Heart right ventricle (tissue), 16 donors: ENCODE results near the gene CFAP99. TPM values are rescaled to one million over a fixed set of nuclear protein-coding genes. Genes with fewer than 3 reads are reported as not detected.

Experiments
- ATAC-seq, 8 donors: fragments of 200-7000 bp; cut with Tn5 transposase; one replicate each; pipeline ENCODE4 v1.9.1; 2020; ENCODE audit warnings: mild to moderate bottlenecking in 8 of 8, moderate library complexity in 8 of 8, moderate number of reproducible peaks in 1 of 8
- DNase-seq, 2 donors: peaks; one replicate each; pipeline ENCODE4 v3.0.0-alpha.2; 2020
- H3K27ac ChIP-seq, 10 donors: fragments of 200-600 bp; sonication (generic) in 2 of 10; one replicate each; pipeline versions ENCODE4 v1.5.0 to v1.8.0; 2020 to 2022; ENCODE audit warnings: mild to moderate bottlenecking in 3 of 10
- H3K27me3 ChIP-seq, 7 donors: fragments of 200-600 bp; one replicate each; pipeline ENCODE4 v1.8.0; 2021 to 2022; ENCODE audit warnings: mild to moderate bottlenecking in 2 of 7
- H3K36me3 ChIP-seq, 9 donors: fragments of 200-600 bp; sonication (generic) in 1 of 9; one replicate each; pipeline versions ENCODE4 v1.5.0 to v1.8.0; 2020 to 2022; ENCODE audit warnings: mild to moderate bottlenecking in 2 of 9
- H3K4me1 ChIP-seq, 9 donors: fragments of 200-600 bp; sonication (generic) in 1 of 9; one replicate each; pipeline versions ENCODE4 v1.5.0 to v1.8.0; 2020 to 2022; ENCODE audit warnings: mild to moderate bottlenecking in 4 of 9
- H3K4me3 ChIP-seq, 10 donors: fragments of 200-600 bp; sonication (generic) in 2 of 10; one replicate each; pipeline versions ENCODE4 v1.5.0 to v1.8.0; 2020 to 2022; ENCODE audit warnings: mild to moderate bottlenecking in 7 of 10, moderate library complexity in 2 of 10
- H3K9me3 ChIP-seq, 11 donors: fragments of 200-600 bp in 10 of 11; sonication (generic) in 2 of 11; one replicate each; pipeline versions ENCODE4 v1.5.0 to v1.8.0; 2013 to 2022; ENCODE audit warnings: mild to moderate bottlenecking in 2 of 11, control low read depth in 1 of 11, moderate library complexity in 1 of 11
- WGBS, 2 donors: extraction: QIAGEN DNeasy Blood & Tissue Kit; methylation state at CpG; one replicate each; pipeline ENCODE4 v1.1.7; 2013; ENCODE audit warnings: inconsistent platforms in 1 of 2; 5-methylcytosine and 5-hydroxymethylcytosine counted together
- intact Hi-C, 10 donors: fragments of 100-400 bp; cut with DNase I; formaldehyde crosslinking; loops; one replicate each; pipeline versions ENCODE4 v1.11.1 to v1.14.2; 2022
- polyA plus RNA-seq, 2 donors: library from polyadenylated mRNA; stranded (reverse); fragments of 200-250 nt; gene quantifications; one replicate each; pipeline ENCODE4 v1.2.3, GENCODE V29; 2013
- total RNA-seq, 10 donors: library from RNA; stranded (reverse); fragmentation: NEBNext Ultra II Directional in 3 of 10; extraction: Animal tissue kit (Norgen Biotek cat#: 25700) in 3 of 10; gene quantifications; one replicate each; pipeline versions ENCODE4 v1.2.1 to v1.2.4, GENCODE V29; 2021 to 2023
- TF ChIP-seq, protein P1 (sequence below), 9 donors: fragments of 200-600 bp; sonication (generic) in 2 of 9; IDR thresholded peaks; one replicate each; pipeline versions ENCODE4 v1.5.0 to v1.8.0; 2021 to 2022; ENCODE audit warnings: antibody characterized with exemption in 9 of 9, mild to moderate bottlenecking in 5 of 9, moderate library complexity in 1 of 9
- donor health status: Arrhythmogenic right ventricular cardiomyopathy.
- donor health status: ischemic (EF 13 %, LVEDD 7.1; RV severe dilation, severe dysfunction).
- donor health status: healthy with polysubstance abuse.
- donor health status: DM: no; HTN: yes; CAD: no.
- donor health status: DM: no; HTN: no; CAD: no.
- donor health status: ischemic (EF 25% LVEDD 6.9; RV normal size, moderate dysfunction).
- donor health status: ischemic (EF 25% LVEDD 5.7; RV mildly dilated, moderate dysfunction).
- donor health status: healthy.
- donor health status: DM: yes; HTN: yes; CAD: no.
- donor health status: Ischemic cardiomyopathy.
- donor health status: ischemic (EF 35%, LVEDD 5.7; RV mildly dilated, moderate dysfunction).
- donor health status: nonischemic (EF 11% LVEDD 7.7; RV severe dilation, severe dysfunction).
- donor health status: DM: yes; HTN: yes; CAD: no.
- donor health status: PGD.
- donor health status: ischemic (EF 29% LVEDD 5.4; RV normal size, mild dysfunction).
- donor health status: nonischemic (EF 23%, LVEDD 6.1; RV moderate dilation, normal function).

Gene CFAP99
- total and polyA plus RNA-seq, 12 donors = not detected

DNA sequence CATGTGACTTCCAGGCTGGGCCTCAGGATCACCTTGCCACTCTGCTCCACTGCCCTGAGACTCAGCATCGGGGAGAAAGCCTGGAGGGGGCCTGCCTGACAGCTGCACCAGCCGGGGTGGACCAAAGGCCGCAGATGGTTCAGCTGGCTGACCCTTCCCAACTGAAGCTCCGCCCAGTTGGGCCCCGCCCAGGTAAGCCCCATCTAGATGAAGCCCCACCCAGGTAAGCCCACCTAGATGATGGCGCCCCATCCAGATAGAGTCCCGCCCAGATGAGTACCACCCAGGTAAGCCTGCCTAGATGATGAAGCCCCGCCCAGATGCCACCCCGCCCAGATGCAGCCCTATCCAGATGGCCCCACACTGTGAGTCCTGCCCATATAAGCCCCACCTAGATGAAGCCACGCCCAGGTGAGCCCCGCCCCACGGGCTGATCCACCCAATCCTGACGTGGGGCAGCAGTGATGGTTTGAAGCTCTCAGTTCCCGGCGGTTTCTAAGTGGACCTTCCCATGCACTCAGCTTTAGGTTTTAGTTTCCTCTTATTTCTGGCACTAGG, 10.3 kb upstream of the CFAP99 start:
- Histone ChIP-seq H3K9me3 (no peaks in the 10 kb centered on the region), H3K27me3 (no peaks in the 10 kb centered on the region), H3K4me1 (peaks cover 11 to 26% (median 14%) of the 10 kb centered on the region in 9 donors), H3K27ac (no peak overlapping the region), H3K36me3 (no peaks in the 10 kb centered on the region), H3K4me3 (no peak overlapping the region)
- DNase-seq (no peak), ATAC-seq (no peak)
- intact Hi-C loops = loop anchor here in 1 of 10 donors (10.0 kb wide), 1 partner anchor 134 kb away; no protein-coding TSS in a partner anchor
- TF ChIP-seq, protein P1, sequence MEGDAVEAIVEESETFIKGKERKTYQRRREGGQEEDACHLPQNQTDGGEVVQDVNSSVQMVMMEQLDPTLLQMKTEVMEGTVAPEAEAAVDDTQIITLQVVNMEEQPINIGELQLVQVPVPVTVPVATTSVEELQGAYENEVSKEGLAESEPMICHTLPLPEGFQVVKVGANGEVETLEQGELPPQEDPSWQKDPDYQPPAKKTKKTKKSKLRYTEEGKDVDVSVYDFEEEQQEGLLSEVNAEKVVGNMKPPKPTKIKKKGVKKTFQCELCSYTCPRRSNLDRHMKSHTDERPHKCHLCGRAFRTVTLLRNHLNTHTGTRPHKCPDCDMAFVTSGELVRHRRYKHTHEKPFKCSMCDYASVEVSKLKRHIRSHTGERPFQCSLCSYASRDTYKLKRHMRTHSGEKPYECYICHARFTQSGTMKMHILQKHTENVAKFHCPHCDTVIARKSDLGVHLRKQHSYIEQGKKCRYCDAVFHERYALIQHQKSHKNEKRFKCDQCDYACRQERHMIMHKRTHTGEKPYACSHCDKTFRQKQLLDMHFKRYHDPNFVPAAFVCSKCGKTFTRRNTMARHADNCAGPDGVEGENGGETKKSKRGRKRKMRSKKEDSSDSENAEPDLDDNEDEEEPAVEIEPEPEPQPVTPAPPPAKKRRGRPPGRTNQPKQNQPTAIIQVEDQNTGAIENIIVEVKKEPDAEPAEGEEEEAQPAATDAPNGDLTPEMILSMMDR (IDR thresholded peaks at IDR 0.05) = no peak
- WGBS, 2 donors = 83 to 84% methylated on average over 15 of the region's 15 CpGs

DNA sequence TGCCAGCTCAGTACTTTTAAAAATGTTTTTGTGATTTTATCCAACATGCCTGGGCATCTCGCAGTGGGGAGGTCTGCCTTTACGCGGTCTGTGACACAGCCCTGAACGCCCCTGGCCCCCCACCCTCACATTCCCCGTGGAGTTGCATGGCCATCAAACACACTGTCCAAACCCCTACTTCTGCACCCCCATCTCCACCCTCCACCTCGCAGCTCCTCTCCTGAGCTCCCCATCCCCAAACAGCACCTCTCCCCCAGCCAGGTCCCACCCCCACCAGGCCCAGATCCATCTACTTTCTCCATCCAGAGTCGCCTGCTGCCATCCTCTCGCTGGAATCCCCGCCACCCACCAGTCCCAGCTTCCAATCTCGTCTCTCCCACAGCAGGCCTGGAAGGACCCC, 9.8 kb upstream of the CFAP99 start:
- Histone ChIP-seq H3K4me3 (no peak overlapping the region), H3K9me3 (no peaks in the 10 kb centered on the region), H3K36me3 (no peaks in the 10 kb centered on the region), H3K27ac (no peak overlapping the region), H3K27me3 (no peaks in the 10 kb centered on the region), H3K4me1 (peaks cover 11 to 31% (median 19%) of the 10 kb centered on the region in 9 donors)
- intact Hi-C loops = loop anchor here in 1 of 10 donors (10.0 kb wide), 1 partner anchor 134 kb away; no protein-coding TSS in a partner anchor
- 87 to 90% methylated on average over 10 of the region's 10 CpGs for WGBS, 2 donors
- no peak for DNase-seq
- TF ChIP-seq, protein P1 (IDR thresholded peaks at IDR 0.05) = no peak
- ATAC-seq = no peak

DNA sequence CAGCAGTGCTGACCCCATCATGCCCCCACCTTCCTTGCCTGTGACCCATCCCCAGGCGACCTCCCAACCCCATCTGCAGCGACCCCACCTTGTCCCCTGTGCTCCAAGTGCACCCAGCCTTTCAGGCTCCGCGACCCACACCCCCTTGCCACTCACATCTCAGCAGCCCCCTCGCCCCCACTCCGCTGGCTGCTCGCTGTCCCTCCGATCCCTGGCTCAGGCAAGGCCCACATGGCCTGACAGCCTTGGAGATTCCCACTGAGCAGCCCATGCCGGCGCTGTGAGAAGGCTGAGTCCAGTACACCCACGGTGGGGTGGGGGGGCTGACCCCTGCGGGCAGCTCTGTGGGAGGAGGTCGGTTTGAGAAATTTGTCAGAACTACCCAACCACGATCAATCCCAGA, 9.4 kb upstream of the CFAP99 start:
- Histone ChIP-seq H3K4me3 (no peak overlapping the region), H3K9me3 (no peaks in the 10 kb centered on the region), H3K27me3 (no peaks in the 10 kb centered on the region), H3K27ac (no peak overlapping the region), H3K4me1 (peaks cover 11 to 35% (median 23%) of the 10 kb centered on the region in 9 donors), H3K36me3 (no peaks in the 10 kb centered on the region)
- intact Hi-C loops = loop anchor here in 1 of 10 donors (10.0 kb wide), 1 partner anchor 135 kb away; no protein-coding TSS in a partner anchor
- WGBS, 2 donors = 88 to 91% methylated on average over 14 of the region's 14 CpGs
- TF ChIP-seq, protein P1 (IDR thresholded peaks at IDR 0.05) = no peak
- ATAC-seq = no peak
- no peak for DNase-seq

DNA sequence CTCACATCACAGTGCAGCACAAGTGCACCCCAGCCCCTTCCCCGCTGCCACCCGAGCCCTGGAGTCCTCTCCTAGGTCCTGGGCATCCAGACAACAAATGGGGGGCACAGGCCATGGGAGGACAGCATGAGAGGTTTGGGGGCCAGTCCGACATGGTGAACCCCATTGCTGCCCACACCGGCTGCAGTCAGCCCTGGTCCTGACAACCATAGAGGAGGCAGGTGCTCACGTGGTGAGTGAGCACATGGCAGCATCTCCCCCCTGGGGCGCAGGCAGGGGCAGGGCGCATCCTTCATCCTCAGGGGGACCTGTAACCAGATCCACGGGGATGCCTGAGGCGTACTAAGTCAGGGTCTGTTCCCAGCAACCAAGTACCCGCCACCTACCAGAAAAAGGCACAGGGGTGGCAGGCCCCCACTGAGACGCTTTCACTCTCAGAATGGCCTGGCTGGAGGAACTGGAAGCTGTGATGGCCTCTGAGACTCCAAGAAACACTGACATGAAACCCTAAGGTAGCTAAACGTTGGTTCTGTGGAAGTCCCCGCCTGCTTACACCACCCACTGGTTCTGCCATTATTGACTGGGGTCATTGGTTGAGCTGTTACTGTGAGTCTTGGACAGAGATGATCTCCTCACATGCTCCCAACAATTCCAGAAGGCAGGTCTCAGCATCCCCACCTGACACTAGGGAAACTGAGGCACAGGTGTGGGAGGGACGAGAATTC, 6.8 kb upstream of the CFAP99 start:
- ATAC-seq = no peak
- WGBS, 2 donors = 85 to 89% methylated on average over 14 of the region's 14 CpGs
- Histone ChIP-seq H3K4me1 (peaks cover 11 to 56% (median 29%) of the 10 kb centered on the region in 9 donors), H3K4me3 (peak overlapping the region in 1 of 10 donors; percentile 38), H3K9me3 (no peaks in the 10 kb centered on the region), H3K27me3 (peaks cover 0 to 16% (median 0%) of the 10 kb centered on the region in 7 donors), H3K36me3 (no peaks in the 10 kb centered on the region), H3K27ac (peak overlapping the region in 5 of 10 donors; percentile 50 to 84 (median 76))
- intact Hi-C loops = loop anchor here in 5 of 10 donors (10.0 kb wide), 2 partner anchors 147 to 553 kb away; partner anchors contain the start of genes MXD4 (in 4 of the 5), GRK4 (in 1 of the 5) and NOP14 (in 1 of the 5)
- TF ChIP-seq, protein P1 (IDR thresholded peaks at IDR 0.05) = no peak
- DNase-seq = no peak
